WTC11 (cell line): Measurements from ENCODE around the gene DHX29.

ENCODE experiments used
- ATF3 ChIP-seq: sonication (generic); formaldehyde crosslinking; conservative IDR thresholded peaks from 2 replicates; pipeline ENCODE4 v1.8.1; 2022; ENCODE audit warnings: mild to moderate bottlenecking, missing genetic modification reagents
- ATF6 ChIP-seq: sonication (generic); formaldehyde crosslinking; IDR thresholded peaks from 2 replicates; pipeline ENCODE4 v1.8.1; 2023; ENCODE audit warnings: mild to moderate bottlenecking, missing genetic modification reagents
- CTCF ChIP-seq: fragments of 200-600 bp; IDR thresholded peaks from 2 replicates; pipeline ENCODE4 v1.8.0; 2022; ENCODE audit warnings: antibody characterized with exemption
- FOXJ3 ChIP-seq: sonication (generic); formaldehyde crosslinking; IDR thresholded peaks from 2 replicates; pipeline ENCODE4 v1.9.0; 2021; ENCODE audit warnings: missing genetic modification reagents, mild to moderate bottlenecking, borderline replicate concordance
- HMGXB4 ChIP-seq: sonication (generic); formaldehyde crosslinking; IDR thresholded peaks from 2 replicates; pipeline ENCODE4 v1.8.1; 2023; ENCODE audit warnings: mild to moderate bottlenecking, moderate library complexity, missing genetic modification reagents
- IRF2 ChIP-seq: sonication (generic); formaldehyde crosslinking; IDR thresholded peaks from 2 replicates; pipeline ENCODE4 v1.8.0; 2022; ENCODE audit warnings: low read depth, missing genetic modification reagents, borderline replicate concordance
- MAX ChIP-seq: sonication (generic); formaldehyde crosslinking; IDR thresholded peaks from 2 replicates; pipeline ENCODE4 v1.8.0; 2022; ENCODE audit warnings: mild to moderate bottlenecking, missing genetic modification reagents
- NFYB ChIP-seq: sonication (generic); formaldehyde crosslinking; conservative IDR thresholded peaks from 2 replicates; pipeline ENCODE4 v1.8.0; 2022; ENCODE audit warnings: low read depth, missing genetic modification reagents
- SMAD3 ChIP-seq: sonication (generic); formaldehyde crosslinking; IDR thresholded peaks from 2 replicates; pipeline ENCODE4 v1.8.0; 2022; ENCODE audit warnings: missing genetic modification reagents, mild to moderate bottlenecking, borderline replicate concordance
- SP1 ChIP-seq: sonication (generic); formaldehyde crosslinking; conservative IDR thresholded peaks from 2 replicates; pipeline ENCODE4 v1.8.1; 2022; ENCODE audit warnings: missing genetic modification reagents

- no peak for TF ChIP-seq ATF6
- TF ChIP-seq CTCF: no peak
- no peak for TF ChIP-seq SP1 (CRISPR knock-in tag)
- TF ChIP-seq MAX (CRISPR knock-in tag): no peak
- TF ChIP-seq ATF3 (CRISPR knock-in tag): no peak
- no peak for TF ChIP-seq HMGXB4 (CRISPR knock-in tag)
- TF ChIP-seq FOXJ3 (CRISPR knock-in tag): no peak
- TF ChIP-seq IRF2 (CRISPR knock-in tag): no peak
- no peak for TF ChIP-seq NFYB (CRISPR knock-in tag)
- TF ChIP-seq SMAD3 (CRISPR knock-in tag): no peak
Observed at GRCh38 chr5:55308254-55308836, 851 bp upstream of the DHX29 start.
